Activated T-cell treated with anti-CD3 and anti-CD28 coated beads for 1 hour (primary cell): ENCODE data around the gene PHPT1.
"Not testable (repeated sequence)": the region's sequence is repeated elsewhere in the genome, so short reads cannot be mapped to it uniquely, and the experiment has no call there.

ENCODE experiments used
- DNase-seq: peaks from one replicate; pipeline ENCODE4 v3.0.0-alpha.2; 2020; ENCODE audit warnings: low read depth

Gene PHPT1

DNA sequence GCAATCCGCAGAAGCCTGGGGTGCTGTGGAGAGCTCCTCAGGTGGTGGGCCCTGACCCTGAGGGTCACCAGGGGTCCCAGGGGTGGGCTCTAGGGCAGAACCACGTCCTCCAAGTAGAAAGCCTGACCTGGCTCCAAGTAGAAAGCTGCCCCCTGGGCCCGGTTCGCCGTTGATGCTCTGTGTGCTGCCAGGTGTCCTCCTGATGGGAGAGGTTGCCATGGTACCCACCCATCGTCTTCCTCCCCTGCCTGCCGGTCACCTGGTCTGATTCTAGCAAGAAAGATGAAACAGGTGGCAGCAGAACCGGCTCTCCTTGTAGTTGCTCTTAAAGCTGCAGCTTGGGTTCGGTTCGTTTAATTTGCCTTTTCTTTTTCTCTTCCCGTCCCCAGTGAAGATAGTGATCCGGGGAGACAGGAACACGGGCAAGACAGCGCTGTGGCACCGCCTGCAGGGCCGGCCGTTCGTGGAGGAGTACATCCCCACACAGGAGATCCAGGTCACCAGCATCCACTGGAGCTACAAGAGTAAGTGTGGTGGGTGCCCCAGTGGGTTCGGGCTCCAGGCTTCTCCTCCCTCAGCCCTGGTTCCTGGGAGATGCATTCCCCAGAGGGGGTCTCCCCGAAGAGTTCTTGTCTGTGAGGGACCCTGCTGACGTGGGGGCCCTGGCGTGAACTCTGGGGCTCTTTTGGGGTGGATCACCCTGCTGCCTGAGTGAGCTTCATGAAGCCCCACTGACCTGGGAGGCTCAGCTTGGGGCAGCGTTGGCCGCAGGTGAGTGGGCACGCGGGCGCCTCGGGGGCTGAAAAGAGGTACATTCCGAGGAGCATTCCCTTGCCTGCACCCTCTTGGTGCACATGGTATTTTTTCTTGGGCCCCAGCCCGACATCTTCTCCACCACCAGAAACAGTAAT is 25.8 kb upstream of the PHPT1 start:
- DNase-seq: no peak

DNA sequence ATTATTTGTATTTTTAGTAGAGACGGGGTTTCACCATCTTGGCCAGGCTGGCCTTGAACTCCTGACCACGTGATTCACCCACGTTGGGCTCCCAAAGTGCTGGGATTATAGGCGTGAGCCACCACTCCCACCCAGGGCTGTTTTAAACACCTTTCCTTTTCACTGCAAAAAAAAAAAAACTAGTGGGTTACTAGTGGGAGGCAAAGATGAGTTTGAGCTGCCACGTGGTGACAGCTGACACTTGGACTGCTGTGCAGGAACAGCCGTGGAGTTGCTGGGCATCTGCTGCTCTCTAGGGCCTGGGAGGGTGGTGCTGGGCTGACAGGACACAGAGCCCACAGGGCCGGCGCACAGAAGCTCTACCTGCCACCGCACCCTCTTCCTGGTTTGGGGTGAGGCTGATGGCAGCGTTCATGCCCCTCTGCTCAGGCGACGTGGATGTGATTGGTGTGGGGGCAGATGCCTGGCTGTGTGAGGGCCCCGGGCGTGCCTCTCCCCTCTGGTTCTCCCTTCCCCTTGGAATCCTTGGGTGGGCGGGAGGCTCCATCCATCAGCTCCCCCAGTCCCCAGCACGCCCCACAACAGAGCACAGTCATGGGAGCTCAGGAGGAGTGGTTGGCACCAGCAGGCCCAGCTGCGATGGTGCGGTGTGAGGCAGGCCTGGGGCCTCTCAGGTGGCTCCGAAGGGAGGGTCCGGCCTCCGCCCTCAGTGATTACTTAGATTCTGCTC is 24.5 kb upstream of the PHPT1 start:
- no peak for DNase-seq

DNA sequence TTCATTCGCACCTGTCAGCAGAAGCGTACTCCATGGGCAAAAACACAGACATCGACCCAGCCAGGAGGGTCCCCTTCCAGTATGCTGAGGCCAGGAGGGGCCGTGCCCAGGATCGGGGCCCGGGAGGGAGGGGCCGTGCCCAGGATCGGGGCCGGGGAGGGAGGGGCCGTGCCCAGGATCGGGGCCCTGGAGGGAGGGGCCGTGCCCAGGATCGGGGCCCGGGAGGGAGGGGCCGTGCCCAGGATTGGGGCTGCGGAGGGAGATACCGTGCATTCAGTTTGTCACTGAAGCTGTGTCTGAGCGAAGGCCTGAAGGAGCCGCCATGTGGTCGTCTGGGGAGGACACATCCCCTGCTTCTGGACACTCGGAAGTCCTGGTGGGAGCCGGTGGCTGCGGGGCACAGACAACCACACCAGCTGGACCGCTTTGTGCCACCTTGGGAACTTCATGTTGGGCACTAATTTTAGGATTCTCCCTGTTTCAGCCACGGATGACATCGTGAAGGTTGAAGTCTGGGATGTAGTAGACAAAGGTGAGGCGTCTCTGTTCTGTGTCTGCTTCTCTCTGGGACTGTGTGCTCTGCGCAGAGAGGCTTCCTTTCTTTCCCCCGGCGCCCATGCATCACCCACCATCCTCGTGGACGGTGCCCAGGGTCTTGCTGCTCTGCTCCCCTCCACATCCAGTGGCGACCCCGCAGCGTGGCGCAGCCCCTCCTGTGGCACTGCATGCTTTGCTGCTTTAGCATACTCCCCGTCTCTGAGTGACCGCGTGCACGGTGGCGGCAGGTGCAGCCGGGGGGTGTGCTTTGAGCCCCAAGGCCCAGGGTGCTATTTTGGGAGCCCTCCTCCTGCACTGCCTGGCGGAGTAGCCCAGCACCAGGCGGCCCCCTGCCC is 23.7 kb upstream of the PHPT1 start:
- DNase-seq: no peak

GRCh38 chr9:136826188-136826541 is 23.0 kb upstream of the PHPT1 start:
- no peak for DNase-seq

DNA sequence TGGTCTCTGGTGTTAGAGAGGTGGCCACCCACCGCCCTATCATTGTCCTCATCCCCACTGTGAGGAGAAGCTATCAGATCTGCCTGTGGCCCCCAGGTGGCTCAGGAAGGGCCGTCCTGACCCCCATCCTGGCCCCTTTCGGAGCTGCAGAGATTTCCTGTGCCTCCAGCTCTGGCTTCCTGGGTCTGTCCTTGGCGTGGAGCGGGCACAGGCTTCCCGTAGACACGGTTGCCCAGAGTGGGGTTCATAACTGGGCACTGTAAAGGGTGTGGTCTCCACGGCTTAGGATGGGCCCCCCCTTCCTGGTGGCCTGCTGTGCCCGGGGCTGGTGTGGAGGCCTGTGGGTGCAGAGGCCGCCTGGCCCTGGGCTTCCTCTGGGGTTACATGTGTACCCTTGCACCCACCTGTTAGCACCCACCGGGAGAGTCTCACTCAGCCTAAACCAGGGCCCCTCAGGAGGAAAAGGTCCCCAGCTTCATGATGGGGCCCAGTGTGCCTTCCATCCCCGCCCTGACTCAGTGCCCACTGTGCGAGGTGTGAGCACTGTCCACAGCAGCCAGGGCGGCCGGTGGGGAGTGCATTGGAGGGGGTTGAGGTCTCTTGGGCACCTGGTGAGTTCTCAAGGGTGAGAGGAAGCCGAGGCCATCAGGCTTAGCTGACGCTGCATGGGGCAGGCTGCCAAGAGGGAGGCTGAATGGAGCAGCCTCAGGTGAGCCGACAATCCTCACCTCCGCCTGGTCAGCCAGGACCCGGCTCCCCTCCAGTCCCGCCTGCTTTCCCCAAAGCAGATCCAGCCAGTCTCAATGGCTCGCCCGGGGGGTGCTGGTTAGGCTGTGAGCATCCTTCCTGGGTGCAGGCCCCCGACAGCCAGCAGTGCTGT is 22.3 kb upstream of the PHPT1 start:
- no peak for DNase-seq

DNA sequence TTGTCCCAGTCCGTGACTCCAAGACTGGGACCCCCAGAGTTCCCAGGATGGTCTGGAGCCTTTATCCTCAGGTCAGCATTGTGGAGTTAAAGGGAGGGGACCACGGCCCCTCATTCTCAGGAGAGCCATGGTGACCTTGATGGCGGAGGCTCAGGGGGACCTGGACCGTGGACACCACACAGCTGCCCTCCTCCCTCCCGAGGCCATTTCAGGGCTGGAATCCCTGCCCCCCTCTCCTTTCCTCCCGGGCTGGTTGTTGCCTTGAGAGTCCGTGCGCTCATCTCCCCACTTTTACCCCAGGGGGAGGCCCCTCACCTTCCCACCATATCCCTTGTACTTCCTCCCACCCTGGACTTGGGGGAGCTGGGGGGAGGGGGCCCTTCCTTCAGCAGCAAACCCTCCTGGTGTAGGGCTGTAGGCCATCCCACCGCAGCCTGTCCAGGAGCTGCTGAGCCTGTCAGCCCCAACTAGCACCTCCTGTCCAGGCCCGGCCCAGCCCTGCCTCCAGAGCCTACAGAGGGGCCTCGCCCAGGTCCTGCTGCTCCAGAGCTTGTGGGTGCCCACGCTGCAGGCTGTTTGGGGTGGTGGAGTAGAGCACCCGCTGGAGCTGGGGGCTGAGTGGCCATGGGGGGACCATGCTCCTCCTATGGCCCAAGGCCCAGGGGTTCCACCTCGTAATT is 21.3 kb upstream of the PHPT1 start:
- no peak for DNase-seq

DNA sequence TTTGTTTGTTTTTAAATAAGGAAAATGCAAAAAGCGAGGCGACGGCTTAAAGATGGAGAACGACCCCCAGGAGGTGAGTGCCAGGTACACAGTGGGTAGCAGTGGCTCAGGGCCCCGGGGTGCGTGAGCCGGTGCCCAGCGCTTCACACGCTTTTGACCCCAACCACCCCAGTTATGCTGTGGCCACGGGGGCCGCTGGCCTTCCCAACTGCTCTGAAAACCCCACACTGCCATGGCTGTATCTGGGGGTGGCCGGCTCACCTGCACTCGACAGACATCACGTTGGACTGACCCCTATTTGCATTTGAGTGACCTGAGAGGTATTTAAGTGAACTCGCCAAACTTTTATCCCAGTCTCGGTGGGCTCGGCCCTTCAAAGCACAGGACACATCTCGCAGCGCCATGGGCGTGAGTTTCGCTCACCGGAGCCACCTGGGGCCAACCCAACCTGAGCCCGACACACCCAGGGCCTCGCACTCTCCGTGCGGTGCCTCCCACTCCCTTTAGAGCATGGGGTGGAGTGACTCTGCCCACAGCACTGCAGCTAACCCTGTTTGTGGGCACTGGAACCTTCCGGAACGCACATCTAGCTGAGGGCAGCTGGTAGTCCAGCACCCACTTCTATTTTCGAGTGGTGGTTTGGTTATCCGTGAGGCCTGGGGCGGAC is 20.6 kb upstream of the PHPT1 start:
- no peak for DNase-seq

DNA sequence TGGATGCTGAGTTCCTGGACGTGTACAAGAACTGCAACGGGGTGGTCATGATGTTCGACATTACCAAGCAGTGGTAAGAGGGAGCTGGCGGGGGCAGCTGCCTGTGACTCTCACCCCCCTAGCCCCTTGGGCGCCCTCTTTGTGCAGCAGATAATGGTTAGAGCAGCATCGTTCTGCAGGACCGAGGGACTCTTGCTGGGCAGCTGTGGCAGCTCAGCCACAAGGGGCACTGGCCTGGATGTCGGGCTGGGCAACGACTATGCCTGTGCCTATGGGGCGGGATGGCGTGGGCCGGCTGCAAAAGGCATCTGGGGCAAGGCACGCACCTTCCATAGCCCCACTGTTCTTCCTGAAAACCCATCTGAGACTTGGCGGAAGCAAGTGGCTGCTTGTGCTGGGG is 19.8 kb upstream of the PHPT1 start:
- no peak for DNase-seq

DNA sequence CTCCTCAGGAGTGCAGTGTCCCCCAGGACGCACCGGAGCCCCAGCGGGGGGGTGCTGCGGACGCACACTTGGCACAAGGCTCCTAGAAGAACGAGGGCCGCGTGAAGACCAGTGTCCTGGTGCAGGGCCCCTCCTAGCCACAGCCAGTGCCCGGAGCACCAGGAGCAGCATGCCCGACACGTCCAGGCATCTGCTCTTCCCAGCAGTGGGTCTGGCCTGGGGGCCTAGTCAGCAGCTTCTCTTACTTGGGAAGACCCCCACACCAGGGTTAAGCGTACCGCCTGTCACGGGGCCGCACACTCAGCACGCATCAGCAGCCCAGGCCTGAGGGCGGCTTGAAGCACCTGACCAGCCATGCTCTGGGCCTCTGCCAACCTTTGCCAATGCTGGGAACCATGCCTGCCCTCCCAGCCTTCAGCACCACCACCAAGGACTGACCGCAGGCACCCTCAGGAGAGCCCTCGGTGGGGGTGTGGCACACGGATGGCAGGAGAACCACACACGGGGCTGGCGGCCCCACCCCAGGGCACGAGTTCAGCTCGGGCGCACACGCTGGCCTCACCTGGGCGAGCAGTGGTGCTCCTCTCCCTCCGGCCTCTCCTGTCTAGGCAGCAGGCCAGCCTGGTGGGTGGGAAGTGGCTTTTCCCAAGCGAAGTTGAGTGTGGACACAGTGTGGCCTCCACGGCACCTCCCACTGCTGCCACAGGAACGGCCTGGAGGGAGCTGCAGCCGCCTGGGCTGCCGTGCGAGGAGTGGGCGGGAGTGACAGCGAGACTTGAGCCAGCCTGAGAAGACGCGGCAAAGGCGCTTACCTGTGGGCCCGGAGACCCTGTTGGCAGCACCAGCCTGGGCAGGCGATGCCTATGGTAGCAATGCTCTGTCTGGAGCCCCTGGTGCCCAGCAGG is 19.0 kb upstream of the PHPT1 start:
- no peak for DNase-seq

DNA sequence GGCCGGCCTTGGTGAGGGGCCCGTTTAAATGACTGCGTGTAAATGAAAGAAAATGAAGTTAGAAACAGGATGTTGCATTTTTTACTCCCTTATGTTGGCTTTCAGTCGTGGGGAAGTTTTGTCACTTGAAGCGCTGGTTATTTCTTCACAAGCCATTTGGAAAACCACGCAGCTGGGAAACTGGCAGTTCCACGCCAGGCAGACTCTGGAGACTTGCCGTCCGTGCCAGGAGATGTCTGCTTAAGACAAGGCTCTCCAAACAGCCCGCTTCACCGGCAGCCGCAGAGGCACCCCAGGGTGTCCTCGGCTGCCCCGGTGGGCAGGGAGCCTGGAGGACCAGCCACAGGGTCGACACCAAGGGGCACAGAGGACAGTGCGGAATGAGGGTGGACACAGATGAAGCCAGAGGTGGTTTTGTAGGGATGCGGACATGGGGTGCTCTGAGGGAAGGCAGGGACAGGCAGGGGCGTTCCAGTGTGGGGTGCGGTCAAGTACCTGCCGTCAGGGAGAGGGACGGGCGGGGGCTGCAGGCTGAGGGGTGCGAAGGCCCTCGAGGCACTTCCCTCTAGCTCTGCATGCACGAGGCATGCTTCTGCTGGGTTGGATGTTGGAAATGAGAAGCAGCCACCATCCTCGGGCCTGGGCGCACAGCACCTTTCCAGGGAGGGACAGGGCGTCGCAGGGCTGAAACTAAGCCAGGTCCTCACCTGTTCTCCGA is 18.0 kb upstream of the PHPT1 start:
- no peak for DNase-seq

DNA sequence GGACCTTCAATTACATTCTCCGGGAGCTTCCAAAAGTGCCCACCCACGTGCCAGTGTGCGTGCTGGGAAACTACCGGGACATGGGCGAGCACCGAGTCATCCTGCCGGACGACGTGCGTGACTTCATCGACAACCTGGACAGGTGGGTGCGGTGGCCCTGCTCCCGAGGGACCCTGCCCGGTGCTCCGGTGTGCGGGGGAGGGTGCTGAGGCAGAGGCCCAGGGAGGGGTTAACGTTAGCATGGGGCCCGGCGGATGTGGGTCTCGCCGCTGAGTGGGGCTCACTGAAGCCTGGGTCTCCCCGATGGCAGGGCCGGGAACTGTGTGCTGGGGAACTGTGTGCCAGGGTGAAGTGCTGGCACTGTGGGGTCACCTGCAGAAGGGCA is 17.5 kb upstream of the PHPT1 start:
- DNase-seq: no peak

DNA sequence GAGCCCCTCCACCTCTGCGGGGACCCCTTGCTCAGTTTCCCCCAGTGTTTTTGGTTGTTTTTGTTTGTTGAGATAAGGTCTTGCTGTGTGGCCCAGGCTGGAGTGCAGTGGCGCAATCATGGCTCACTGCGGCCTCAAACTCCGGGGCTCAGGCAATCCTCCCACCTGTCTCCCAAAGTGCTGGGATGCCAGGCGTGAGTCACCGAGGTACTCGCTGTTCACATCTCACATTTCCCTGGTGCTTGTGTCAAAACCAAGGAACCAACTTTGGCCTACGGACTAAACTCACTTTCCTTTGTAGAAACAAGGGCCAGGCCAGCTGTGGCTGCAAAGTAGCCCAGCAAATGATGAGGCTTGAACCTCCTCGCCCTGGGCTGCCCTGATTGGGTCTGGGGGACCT is 16.6 kb upstream of the PHPT1 start:
- no peak for DNase-seq

DNA sequence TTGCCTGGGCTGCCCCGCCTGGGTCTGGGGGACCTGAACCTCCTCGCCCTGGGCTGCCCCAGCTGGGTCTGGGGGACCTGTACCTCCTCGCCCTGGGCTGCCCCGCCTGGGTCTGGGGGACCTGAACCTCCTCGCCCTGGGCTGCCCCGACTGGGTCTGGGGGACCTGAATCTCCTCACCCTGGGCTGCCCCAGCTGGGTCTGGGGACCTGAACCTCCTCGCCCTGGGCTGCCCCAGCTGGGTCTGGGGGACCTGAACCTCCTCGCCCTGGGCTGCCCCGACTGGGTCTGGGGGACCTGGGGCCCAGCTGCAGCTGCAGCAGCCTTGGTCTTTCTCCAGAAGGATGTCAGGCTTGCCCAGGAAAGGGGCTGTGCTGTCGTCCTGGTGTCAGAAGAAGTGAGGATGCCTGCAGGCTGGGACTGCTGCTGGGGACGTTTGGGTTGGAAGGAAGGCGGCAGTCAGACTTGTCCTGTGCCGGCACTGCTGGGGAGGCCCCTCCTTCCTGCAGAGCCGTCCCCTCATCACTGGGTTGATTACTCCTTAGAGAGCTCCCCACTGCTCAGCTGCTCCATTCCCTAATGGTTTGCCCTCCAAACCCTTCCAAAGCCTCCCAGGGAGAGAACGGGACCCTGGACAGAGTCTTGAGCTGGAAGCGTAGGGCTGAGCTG is 15.7 kb upstream of the PHPT1 start:
- not testable (repeated sequence) for DNase-seq

DNA sequence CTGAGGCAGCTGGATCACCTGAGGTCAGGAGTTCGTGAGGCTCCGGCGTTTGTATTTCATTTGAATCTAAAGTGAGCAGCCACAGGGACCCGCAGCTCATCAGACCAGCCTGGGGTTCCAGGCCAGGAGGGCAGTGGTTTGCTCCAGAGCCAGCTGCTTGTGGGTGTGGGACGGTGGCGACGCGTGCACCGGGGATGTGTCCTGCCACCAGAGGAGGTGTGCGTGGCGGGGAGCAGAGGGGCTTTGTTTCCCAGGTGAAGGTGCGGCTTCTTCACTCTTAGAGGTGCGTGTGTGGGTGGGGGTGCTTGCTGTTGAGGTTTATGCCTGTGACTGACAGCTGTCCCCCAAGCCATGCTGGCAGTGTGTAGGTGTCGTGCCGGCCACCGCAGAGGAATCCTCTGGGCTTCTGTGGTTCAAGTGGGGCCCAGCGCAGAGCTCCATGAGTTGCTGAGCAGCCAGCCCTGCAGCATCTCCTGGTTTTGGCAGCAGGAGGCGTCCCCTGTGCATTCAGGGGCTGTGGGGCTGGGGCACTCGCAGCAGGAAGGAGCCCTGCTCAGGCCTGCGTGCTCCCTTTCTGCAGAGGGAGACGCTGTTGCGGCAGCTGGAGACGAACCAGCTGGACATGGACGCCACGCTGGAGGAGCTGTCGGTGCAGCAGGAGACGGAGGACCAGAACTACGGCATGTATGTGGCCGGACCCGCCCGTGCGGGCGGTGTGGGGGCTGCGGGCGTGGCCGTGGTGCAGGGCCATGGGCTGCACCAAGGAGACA is 13.9 kb upstream of the PHPT1 start:
- no peak for DNase-seq

DNA sequence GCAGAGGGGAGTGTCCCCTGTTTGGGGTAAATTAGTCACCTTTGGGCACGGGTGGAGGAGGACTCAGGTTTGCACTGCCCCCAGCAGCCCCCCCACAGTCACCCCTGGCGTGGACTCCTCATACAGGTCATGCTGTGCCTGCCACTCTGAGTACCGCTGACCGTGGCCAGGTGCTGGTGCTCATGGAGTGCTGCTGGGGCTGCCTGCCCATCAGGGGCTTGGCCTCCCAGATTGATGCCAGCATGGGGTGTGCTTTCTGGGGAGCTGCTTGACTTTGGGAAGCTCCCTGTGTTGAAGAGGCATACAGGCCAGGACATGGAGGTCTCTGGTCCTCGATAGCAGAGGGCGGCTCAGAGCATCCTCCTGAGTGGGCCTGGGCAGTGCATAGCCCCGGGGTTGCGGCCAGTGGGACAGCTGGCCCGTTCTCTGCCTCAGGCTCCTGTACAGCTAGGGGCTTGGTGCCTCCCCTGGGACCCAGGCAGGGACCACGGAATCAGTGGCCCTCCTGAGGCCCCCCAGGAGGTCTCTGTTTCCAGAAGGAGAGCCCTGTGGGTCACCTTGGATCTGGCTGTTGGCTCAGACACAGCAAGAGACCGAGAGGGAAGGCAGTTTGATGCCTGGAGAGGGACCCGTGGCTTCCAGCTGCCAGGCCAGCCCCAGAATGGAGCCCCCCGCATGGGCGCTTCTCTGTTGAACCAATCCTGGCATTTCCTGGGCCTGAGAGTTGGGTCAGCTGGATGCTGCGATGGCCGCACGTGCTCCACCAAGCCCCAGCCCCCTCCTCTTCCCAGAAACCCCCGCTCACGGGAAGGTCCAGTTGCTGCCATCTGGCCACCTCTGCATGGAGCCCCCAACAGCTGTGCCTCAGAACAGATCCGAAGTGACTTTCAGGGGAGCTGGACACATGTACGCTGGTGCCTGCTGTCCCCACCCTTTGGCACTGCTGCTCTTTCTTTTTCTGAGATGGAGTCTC is 13.0 kb upstream of the PHPT1 start:
- no peak for DNase-seq
